HEK293 (cell line): ENCODE measurements around the gene SNTN.

ENCODE experiments used
- GLI4 ChIP-seq: fragments of 450-650 bp; formaldehyde crosslinking; IDR thresholded peaks from 2 replicates; pipeline ENCODE4 v1.5.1; 2016; ENCODE audit warnings: missing biosample characterization, missing genetic modification characterization
- KLF9 ChIP-seq: fragments of 450-650 bp; formaldehyde crosslinking; IDR thresholded peaks from 2 replicates; pipeline ENCODE4 v1.5.1; 2016; ENCODE audit warnings: missing biosample characterization, missing genetic modification characterization, low read depth
- ZBTB8A ChIP-seq: fragments of 450-650 bp; formaldehyde crosslinking; IDR thresholded peaks from 2 replicates; pipeline ENCODE4 v1.5.1; 2016; ENCODE audit warnings: missing biosample characterization, missing genetic modification characterization
- ZNF121 ChIP-seq: fragments of 450-650 bp; formaldehyde crosslinking; IDR thresholded peaks from 2 replicates; pipeline ENCODE4 v1.5.1; 2016; ENCODE audit warnings: missing biosample characterization, missing genetic modification characterization
- ZNF19 ChIP-seq: fragments of 450-650 bp; formaldehyde crosslinking; IDR thresholded peaks from 2 replicates; pipeline ENCODE4; 2016; ENCODE audit warnings: missing biosample characterization, missing genetic modification characterization, low read depth
- ZNF747 ChIP-seq: fragments of 450-650 bp; formaldehyde crosslinking; IDR thresholded peaks from 2 replicates; pipeline ENCODE4 v1.5.1; 2016; ENCODE audit warnings: missing biosample characterization, missing genetic modification characterization
- TF ChIP-seq, protein P1 (sequence below): fragments of 450-650 bp; formaldehyde crosslinking; IDR thresholded peaks from 2 replicates; pipeline ENCODE4 v1.5.1; 2016; ENCODE audit warnings: missing biosample characterization, missing genetic modification characterization
- TF ChIP-seq, protein P2 (sequence below): sonication (generic); formaldehyde crosslinking; IDR thresholded peaks from 2 replicates; pipeline ENCODE4 v1.8.1; 2022; ENCODE audit warnings: mild to moderate bottlenecking, moderate library complexity, missing genetic modification reagents

DNA sequence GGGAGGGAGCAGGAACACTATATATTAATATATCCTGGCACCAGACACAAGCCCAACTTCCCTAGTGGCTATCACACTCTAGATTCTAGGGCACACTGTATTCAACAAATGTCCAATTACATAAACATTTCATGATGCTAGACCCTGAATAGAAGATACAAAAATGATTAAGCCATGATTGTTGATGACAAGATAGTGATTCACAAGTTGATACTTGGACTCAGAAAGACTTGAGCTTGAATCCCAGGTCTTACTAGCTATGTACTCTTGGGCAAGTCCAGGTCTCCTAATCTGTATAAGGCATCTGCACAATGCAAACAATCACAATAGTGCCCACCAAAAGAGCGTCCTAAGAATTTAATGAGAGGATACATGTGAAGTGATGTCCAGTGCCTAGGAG is 10.0 kb upstream of the SNTN start:
- TF ChIP-seq KLF9 (no peak), GLI4 (tag by site-specific recombination) (no peak), ZNF747 (no peak), ZNF19 (no peak), ZBTB8A (tag by site-specific recombination) (no peak), ZNF121 (no peak)
- TF ChIP-seq, protein P1, sequence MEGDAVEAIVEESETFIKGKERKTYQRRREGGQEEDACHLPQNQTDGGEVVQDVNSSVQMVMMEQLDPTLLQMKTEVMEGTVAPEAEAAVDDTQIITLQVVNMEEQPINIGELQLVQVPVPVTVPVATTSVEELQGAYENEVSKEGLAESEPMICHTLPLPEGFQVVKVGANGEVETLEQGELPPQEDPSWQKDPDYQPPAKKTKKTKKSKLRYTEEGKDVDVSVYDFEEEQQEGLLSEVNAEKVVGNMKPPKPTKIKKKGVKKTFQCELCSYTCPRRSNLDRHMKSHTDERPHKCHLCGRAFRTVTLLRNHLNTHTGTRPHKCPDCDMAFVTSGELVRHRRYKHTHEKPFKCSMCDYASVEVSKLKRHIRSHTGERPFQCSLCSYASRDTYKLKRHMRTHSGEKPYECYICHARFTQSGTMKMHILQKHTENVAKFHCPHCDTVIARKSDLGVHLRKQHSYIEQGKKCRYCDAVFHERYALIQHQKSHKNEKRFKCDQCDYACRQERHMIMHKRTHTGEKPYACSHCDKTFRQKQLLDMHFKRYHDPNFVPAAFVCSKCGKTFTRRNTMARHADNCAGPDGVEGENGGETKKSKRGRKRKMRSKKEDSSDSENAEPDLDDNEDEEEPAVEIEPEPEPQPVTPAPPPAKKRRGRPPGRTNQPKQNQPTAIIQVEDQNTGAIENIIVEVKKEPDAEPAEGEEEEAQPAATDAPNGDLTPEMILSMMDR = no peak
- TF ChIP-seq, protein P2, sequence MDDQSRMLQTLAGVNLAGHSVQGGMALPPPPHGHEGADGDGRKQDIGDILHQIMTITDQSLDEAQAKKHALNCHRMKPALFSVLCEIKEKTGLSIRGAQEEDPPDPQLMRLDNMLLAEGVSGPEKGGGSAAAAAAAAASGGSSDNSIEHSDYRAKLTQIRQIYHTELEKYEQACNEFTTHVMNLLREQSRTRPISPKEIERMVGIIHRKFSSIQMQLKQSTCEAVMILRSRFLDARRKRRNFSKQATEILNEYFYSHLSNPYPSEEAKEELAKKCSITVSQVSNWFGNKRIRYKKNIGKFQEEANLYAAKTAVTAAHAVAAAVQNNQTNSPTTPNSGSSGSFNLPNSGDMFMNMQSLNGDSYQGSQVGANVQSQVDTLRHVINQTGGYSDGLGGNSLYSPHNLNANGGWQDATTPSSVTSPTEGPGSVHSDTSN (CRISPR knock-in tag) = no peak
